ENCODE results near the gene MED8.

DNA sequence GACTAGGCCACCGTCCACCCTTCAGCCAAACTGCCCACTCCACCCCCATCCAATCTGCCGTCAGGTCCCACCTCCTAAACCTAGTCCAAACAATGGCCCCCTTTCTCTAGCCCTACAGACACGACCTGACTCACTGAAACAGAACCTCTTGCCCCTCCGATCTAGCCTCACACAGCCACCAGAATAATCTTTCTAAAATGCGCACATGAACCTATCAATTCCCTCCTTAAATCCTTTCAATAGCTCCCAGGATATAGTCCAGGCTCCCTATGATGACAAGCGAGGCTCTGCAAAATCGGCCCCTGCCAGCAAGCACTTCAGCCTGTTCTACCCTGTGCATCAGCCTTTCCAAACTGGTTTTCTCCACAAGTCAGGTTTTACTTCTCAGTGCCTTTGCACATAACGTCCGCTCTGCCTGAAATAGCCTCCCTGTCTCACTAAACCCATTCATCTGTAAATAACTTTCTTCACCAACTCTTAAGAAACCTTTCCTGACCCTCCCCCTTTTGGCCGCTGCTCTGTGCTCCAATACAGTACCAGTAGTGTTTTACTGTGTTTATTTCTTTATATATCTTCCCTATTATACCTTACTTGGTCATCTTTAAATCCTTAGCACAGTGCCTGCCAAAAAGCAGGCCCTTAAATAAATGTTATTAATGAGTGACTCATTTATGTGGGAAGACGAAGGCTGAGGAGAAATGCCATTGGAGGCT, 39.9 kb downstream of the MED8 start:
- TF ChIP-seq, protein P1, sequence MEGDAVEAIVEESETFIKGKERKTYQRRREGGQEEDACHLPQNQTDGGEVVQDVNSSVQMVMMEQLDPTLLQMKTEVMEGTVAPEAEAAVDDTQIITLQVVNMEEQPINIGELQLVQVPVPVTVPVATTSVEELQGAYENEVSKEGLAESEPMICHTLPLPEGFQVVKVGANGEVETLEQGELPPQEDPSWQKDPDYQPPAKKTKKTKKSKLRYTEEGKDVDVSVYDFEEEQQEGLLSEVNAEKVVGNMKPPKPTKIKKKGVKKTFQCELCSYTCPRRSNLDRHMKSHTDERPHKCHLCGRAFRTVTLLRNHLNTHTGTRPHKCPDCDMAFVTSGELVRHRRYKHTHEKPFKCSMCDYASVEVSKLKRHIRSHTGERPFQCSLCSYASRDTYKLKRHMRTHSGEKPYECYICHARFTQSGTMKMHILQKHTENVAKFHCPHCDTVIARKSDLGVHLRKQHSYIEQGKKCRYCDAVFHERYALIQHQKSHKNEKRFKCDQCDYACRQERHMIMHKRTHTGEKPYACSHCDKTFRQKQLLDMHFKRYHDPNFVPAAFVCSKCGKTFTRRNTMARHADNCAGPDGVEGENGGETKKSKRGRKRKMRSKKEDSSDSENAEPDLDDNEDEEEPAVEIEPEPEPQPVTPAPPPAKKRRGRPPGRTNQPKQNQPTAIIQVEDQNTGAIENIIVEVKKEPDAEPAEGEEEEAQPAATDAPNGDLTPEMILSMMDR (IDR thresholded peaks at IDR 0.05), result no peak
- no peak for TF ChIP-seq POLR2A (IDR thresholded peaks at IDR 0.05)

Data from lower leg skin (tissue), 3 donors.